C4-2B (cell line): Measurements from ENCODE around the gene TMEM61.

Experiments used
- ZFX ChIP-seq: fragments of 450-650 bp; IDR thresholded peaks from 2 replicates; pipeline ENCODE4 v1.6.1; 2017
- TF ChIP-seq, protein P1 (sequence below): fragments of 450-650 bp; conservative IDR thresholded peaks from 2 replicates; pipeline ENCODE4 v1.5.1; 2017; ENCODE audit warnings: mild to moderate bottlenecking

GRCh38 chr1:54982739-54983138 lies 2.3 kb downstream of the TMEM61 start:
- TF ChIP-seq, protein P1, sequence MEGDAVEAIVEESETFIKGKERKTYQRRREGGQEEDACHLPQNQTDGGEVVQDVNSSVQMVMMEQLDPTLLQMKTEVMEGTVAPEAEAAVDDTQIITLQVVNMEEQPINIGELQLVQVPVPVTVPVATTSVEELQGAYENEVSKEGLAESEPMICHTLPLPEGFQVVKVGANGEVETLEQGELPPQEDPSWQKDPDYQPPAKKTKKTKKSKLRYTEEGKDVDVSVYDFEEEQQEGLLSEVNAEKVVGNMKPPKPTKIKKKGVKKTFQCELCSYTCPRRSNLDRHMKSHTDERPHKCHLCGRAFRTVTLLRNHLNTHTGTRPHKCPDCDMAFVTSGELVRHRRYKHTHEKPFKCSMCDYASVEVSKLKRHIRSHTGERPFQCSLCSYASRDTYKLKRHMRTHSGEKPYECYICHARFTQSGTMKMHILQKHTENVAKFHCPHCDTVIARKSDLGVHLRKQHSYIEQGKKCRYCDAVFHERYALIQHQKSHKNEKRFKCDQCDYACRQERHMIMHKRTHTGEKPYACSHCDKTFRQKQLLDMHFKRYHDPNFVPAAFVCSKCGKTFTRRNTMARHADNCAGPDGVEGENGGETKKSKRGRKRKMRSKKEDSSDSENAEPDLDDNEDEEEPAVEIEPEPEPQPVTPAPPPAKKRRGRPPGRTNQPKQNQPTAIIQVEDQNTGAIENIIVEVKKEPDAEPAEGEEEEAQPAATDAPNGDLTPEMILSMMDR: no peak
- TF ChIP-seq ZFX: no peak
